IMR-90 (cell line): ENCODE results near the gene XAF1. TPM values are rescaled to one million over a fixed set of nuclear protein-coding genes. Genes with fewer than 3 reads are reported as not detected.

Source experiments
- ATAC-seq: fragments of 200-7000 bp; cut with Tn5 transposase; 2 replicates; pipeline ENCODE4 v1.9.1; 2020; ENCODE audit warnings: low read depth, mild to moderate bottlenecking, moderate library complexity
- BruUV-seq: library from RNA; stranded (reverse); fragments of 400-500 nt; replicated peaks from 2 replicates; lab custom pipeline; 2021; lab: Mats Ljungman, UMichigan
- CTCF ChIA-PET: fragments of 300-600 bp; formaldehyde crosslinking; extraction: SDS; loops from one replicate; lab custom pipeline; 2021; ENCODE audit warnings: antibody characterized with exemption; lab: Yijun Ruan, JAX
- POLR2A ChIA-PET: fragments of 300-600 bp; sonication (Branson Sonifier 250); formaldehyde crosslinking; loops from one replicate; lab custom pipeline; 2022; ENCODE audit warnings: antibody characterized with exemption; ENCODE audit not compliant: unreplicated experiment; lab: Charles Lee
- DNase-seq: peaks from one replicate; pipeline ENCODE4 v3.0.0; 2013
- H2AFZ ChIP-seq: replicated peaks from 2 replicates; pipeline ENCODE3; 2013; ENCODE audit warnings: low read length, mild to moderate bottlenecking; ENCODE audit not compliant: poor library complexity
- H2AK5ac ChIP-seq: 2 replicates; pipeline ENCODE4 v1.6.1; 2013; ENCODE audit warnings: low read depth, low read length, inconsistent platforms
- H2AK9ac ChIP-seq: replicated peaks from 2 replicates; pipeline ENCODE3; 2013; ENCODE audit warnings: mild to moderate bottlenecking, low read depth, low read length, moderate library complexity; ENCODE audit not compliant: poor library complexity
- H2BK120ac ChIP-seq: 2 replicates; pipeline ENCODE4 v1.6.1; 2013; ENCODE audit warnings: low read depth, low read length, inconsistent platforms
- H2BK15ac ChIP-seq: 3 replicates; pipeline ENCODE4 v1.6.1; 2013; ENCODE audit warnings: low read depth, low read length, inconsistent platforms
- H2BK20ac ChIP-seq: 2 replicates; pipeline ENCODE4 v1.6.1; 2013; ENCODE audit warnings: low read depth, mild to moderate bottlenecking, inconsistent platforms, low read length, moderate library complexity
- H2BK5ac ChIP-seq: 2 replicates; pipeline ENCODE4 v1.6.1; 2013; ENCODE audit warnings: mild to moderate bottlenecking, low read depth, low read length, inconsistent platforms; ENCODE audit not compliant: poor library complexity, severe bottlenecking
- H3K14ac ChIP-seq: replicated peaks from 2 replicates; pipeline ENCODE4 v1.6.1; 2013; ENCODE audit warnings: low read depth, low read length, inconsistent platforms
- H3K18ac ChIP-seq: 2 replicates; pipeline ENCODE4 v1.6.1; 2013; ENCODE audit warnings: low read depth, low read length, control low read depth
- H3K23ac ChIP-seq: 2 replicates; pipeline ENCODE4 v1.6.1; 2013; ENCODE audit warnings: low read depth, low read length, inconsistent platforms
- H3K27ac ChIP-seq: 2 replicates; pipeline ENCODE4 v1.5.1; 2013; ENCODE audit warnings: mild to moderate bottlenecking, control low read depth, low read length; ENCODE audit not compliant: insufficient read depth
- H3K27me3 ChIP-seq: 2 replicates; pipeline ENCODE4 v1.6.1; 2013; ENCODE audit warnings: low read length; ENCODE audit not compliant: control insufficient read depth, insufficient read depth
- H3K36me3 ChIP-seq: 2 replicates; pipeline ENCODE4 v1.6.1; 2013; ENCODE audit warnings: low read length, mixed read lengths; ENCODE audit not compliant: control insufficient read depth, insufficient read depth
- H3K4ac ChIP-seq: 2 replicates; pipeline ENCODE4 v1.6.1; 2013; ENCODE audit warnings: low read depth, low read length, inconsistent platforms
- H3K4me1 ChIP-seq: 2 replicates; pipeline ENCODE4 v1.6.1; 2013; ENCODE audit warnings: low read length, mixed read lengths; ENCODE audit not compliant: control insufficient read depth, insufficient read depth
- H3K4me2 ChIP-seq: 2 replicates; pipeline ENCODE4 v1.6.1; 2013; ENCODE audit warnings: low read depth, mild to moderate bottlenecking, control low read depth, low read length, moderate library complexity
- H3K4me3 ChIP-seq: 2 replicates; pipeline ENCODE4 v1.5.1; 2013; ENCODE audit warnings: low read depth, mild to moderate bottlenecking, control low read depth, low read length, moderate library complexity; ENCODE audit not compliant: insufficient read depth
- H3K56ac ChIP-seq: 2 replicates; pipeline ENCODE4 v1.6.1; 2013; ENCODE audit warnings: low read length, inconsistent platforms; ENCODE audit not compliant: insufficient read depth; ENCODE audit errors: extremely low read depth
- H3K79me1 ChIP-seq, 2 experiments: 2 replicates each; pipeline ENCODE4 v1.6.1; 2013; ENCODE audit warnings: low read length in 2 of 2, inconsistent platforms in 1 of 2, low read depth in 1 of 2
- H3K9ac ChIP-seq: 2 replicates; pipeline ENCODE4 v1.6.1; 2013; ENCODE audit warnings: low read depth, low read length, control low read depth
- H3K9me1 ChIP-seq: 2 replicates; pipeline ENCODE4 v1.6.1; 2013; ENCODE audit warnings: low read length, inconsistent platforms; ENCODE audit not compliant: insufficient read depth
- H3K9me3 ChIP-seq: 2 replicates; pipeline ENCODE4 v1.6.1; 2013; ENCODE audit warnings: low read length; ENCODE audit not compliant: control insufficient read depth, insufficient read depth
- H4K20me1 ChIP-seq: 2 replicates; pipeline ENCODE4 v1.6.1; 2013; ENCODE audit warnings: low read length, inconsistent platforms; ENCODE audit not compliant: insufficient read depth
- H4K5ac ChIP-seq: 2 replicates; pipeline ENCODE4 v1.6.1; 2013; ENCODE audit warnings: mild to moderate bottlenecking, low read depth, low read length, control low read depth
- H4K8ac ChIP-seq, 2 experiments: 2 replicates each; pipeline ENCODE4 v1.6.1; 2013; ENCODE audit warnings: low read depth in 2 of 2, low read length in 2 of 2, control low read depth in 1 of 2, inconsistent platforms in 1 of 2
- H4K91ac ChIP-seq: 2 replicates; pipeline ENCODE4 v1.6.1; 2013; ENCODE audit warnings: low read depth, low read length, inconsistent platforms; ENCODE audit not compliant: insufficient read depth
- BHLHE40 ChIP-seq: fragments of 150-350 bp; IDR thresholded peaks from 2 replicates; pipeline ENCODE4 v1.6.1; 2016; ENCODE audit warnings: mild to moderate bottlenecking, low read depth, low read length
- CEBPB ChIP-seq: IDR thresholded peaks from 2 replicates; pipeline ENCODE4 v1.6.1; 2012; ENCODE audit warnings: low read depth, low read length, improper control_type of control experiment
- CHD1 ChIP-seq: IDR thresholded peaks from 2 replicates; pipeline ENCODE4 v1.6.1; 2012; ENCODE audit warnings: low read depth, low read length, improper control_type of control experiment
- FOS ChIP-seq: fragments of 150-350 bp; IDR thresholded peaks from 2 replicates; pipeline ENCODE4 v1.6.1; 2016; ENCODE audit warnings: low read depth, low read length
- MAFK ChIP-seq: IDR thresholded peaks from 2 replicates; pipeline ENCODE4 v1.6.1; 2012; ENCODE audit warnings: low read depth, low read length, improper control_type of control experiment
- MAZ ChIP-seq: IDR thresholded peaks from 2 replicates; pipeline ENCODE4 v1.6.1; 2012; ENCODE audit warnings: low read depth, mild to moderate bottlenecking, low read length, improper control_type of control experiment, moderate library complexity, borderline replicate concordance
- MXI1 ChIP-seq: IDR thresholded peaks from 2 replicates; pipeline ENCODE4 v1.6.1; 2012; ENCODE audit warnings: low read depth, mild to moderate bottlenecking, low read length, moderate library complexity, borderline replicate concordance
- NFE2L2 ChIP-seq: fragments of 150-350 bp; IDR thresholded peaks from 2 replicates; pipeline ENCODE4 v1.6.1; 2016; ENCODE audit warnings: low read depth, mild to moderate bottlenecking, low read length
- POLR2A ChIP-seq: IDR thresholded peaks from 2 replicates; pipeline ENCODE4 v1.6.1; 2012; ENCODE audit warnings: mild to moderate bottlenecking, low read depth, low read length
- RAD21 ChIP-seq: IDR thresholded peaks from 2 replicates; pipeline ENCODE4 v1.6.1; 2012; ENCODE audit warnings: low read length, improper control_type of control experiment
- RCOR1 ChIP-seq: IDR thresholded peaks from 2 replicates; pipeline ENCODE4 v1.6.1; 2012; ENCODE audit warnings: mild to moderate bottlenecking, low read length, improper control_type of control experiment; ENCODE audit not compliant: insufficient replicate concordance
- RFX5 ChIP-seq: IDR thresholded peaks from 2 replicates; pipeline ENCODE4 v1.8.0; 2012; ENCODE audit warnings: low read depth, mild to moderate bottlenecking, low read length, moderate library complexity
- SMC3 ChIP-seq: fragments of 150-350 bp; IDR thresholded peaks from 2 replicates; pipeline ENCODE4 v1.6.1; 2016; ENCODE audit warnings: low read depth, mild to moderate bottlenecking, antibody characterized with exemption, low read length, moderate library complexity
- WGBS, 2 experiments: methylation state at CpG; one replicate each; pipeline versions ENCODE4 v1.1.5 to v1.1.7; 2013; ENCODE audit warnings: missing lambda C conversion rate in 2 of 2; ENCODE audit not compliant: insufficient read length in 1 of 2; ENCODE audit errors: extremely low coverage in 2 of 2; 5-methylcytosine and 5-hydroxymethylcytosine counted together
- dilution Hi-C: fragments of 300-500 bp; cut with HindIII; formaldehyde crosslinking; loops from one replicate; pipeline ENCODE4 v1.14.3; 2018; ENCODE audit warnings: low sequenced_read_pairs; ENCODE audit not compliant: unreplicated experiment
- in situ Hi-C: fragments of 300-500 bp; cut with MboI; formaldehyde crosslinking; loops from 3 replicates; pipeline ENCODE4 v1.14.3; 2019; ENCODE audit warnings: low sequenced_read_pairs, inconsistent platforms, mixed read lengths
- intact Hi-C: fragments of 100-400 bp; cut with micrococcal nuclease; formaldehyde crosslinking; loops from 2 replicates; pipeline ENCODE4 v1.10.0; 2022
- polyA plus RNA-seq, 3 experiments: library from polyadenylated mRNA; depleted of rRNA; stranded (reverse); fragments of >200 nt; gene quantifications; 2 replicates each; pipeline ENCODE4 v1.2.3, GENCODE V29; 2012; ENCODE audit warnings: low replicate concordance in 1 of 3
- total RNA-seq: library from RNA; depleted of rRNA; stranded (reverse); fragments of >200 nt; gene quantifications from 2 replicates; pipeline ENCODE4 v1.2.3, GENCODE V29; 2012
- TF ChIP-seq, protein P1 (sequence below): fragments of 150-350 bp; IDR thresholded peaks from 2 replicates; pipeline ENCODE4 v1.6.1; 2016; ENCODE audit warnings: low read depth, mild to moderate bottlenecking, low read length, moderate library complexity, borderline replicate concordance
- TF ChIP-seq, protein P2 (sequence below): conservative IDR thresholded peaks from 2 replicates; pipeline ENCODE4 v1.5.1; 2012; ENCODE audit warnings: mild to moderate bottlenecking, low read depth, low read length, improper control_type of control experiment
- TF ChIP-seq, protein P3 (sequence below): fragments of 150-350 bp; IDR thresholded peaks from 2 replicates; pipeline ENCODE4 v1.6.1; 2017; ENCODE audit warnings: mild to moderate bottlenecking, antibody characterized with exemption, low read length, low read depth

XAF1 gene
- total and polyA plus RNA-seq, 2 of the 4 experiments (the other 2 are of a cell fraction) = 1.3 to 3.9 TPM

GRCh38 chr17:6755281-6755680 lies 565 bp upstream of the XAF1 start:
- CTCF ChIA-PET = no interaction called here

More at GRCh38 chr17:6755281-6755680, 565 bp upstream of the XAF1 start:
- Histone ChIP-seq H4K91ac (peak overlapping the region; percentile 66), H3K14ac (peak overlapping the region; percentile 7; the same call in 1 of the 2 replicates), H3K27ac (0 out of 2 replicates have a peak overlapping the region, but pooled peaks have one; percentile 30), H3K4me1 (peaks cover 15% of the 10 kb centered on the region), H2AK9ac (no peak overlapping the region), H3K18ac (no peak overlapping the region; the same call in 1 of the 2 replicates), H3K4me2 (0 out of 2 replicates have a peak overlapping the region, but pooled peaks have one; percentile 64), H2BK15ac (0 out of 3 replicates have a peak overlapping the region, but pooled peaks have one; percentile 41), H3K27me3 (no peaks in the 10 kb centered on the region), H3K9me3 (no peaks in the 10 kb centered on the region), H4K20me1 (no peaks in the 10 kb centered on the region), H3K79me1 (no peaks in the 10 kb centered on the region), H3K4ac (peak overlapping the region; percentile 55), H3K9me1 (peaks cover 12% of the 10 kb centered on the region), H2AK5ac (no peak overlapping the region), H3K4me3 (no peak overlapping the region), H2AFZ (peak overlapping the region; percentile 86), H3K56ac (no peak overlapping the region), H3K23ac (peak overlapping the region; percentile 49; the same call in 1 of the 2 replicates), H3K9ac (0 out of 2 replicates have a peak overlapping the region, but pooled peaks have one; percentile 45), H2BK120ac (peak overlapping the region; percentile 66), H3K36me3 (no peaks in the 10 kb centered on the region), H2BK20ac (peak overlapping the region; percentile 69), H2BK5ac (no peak overlapping the region), H4K5ac (peak overlapping the region; percentile 47; the same call in 1 of the 2 replicates), H4K8ac (peak overlapping the region; percentile 43 to 72; a peak in 2 of 4 replicates)
- no TSS peak for BruUV-seq
- in situ Hi-C loops (no loop called here), intact Hi-C loops (loop anchor here (10.0 kb wide), 1 partner anchor 90 kb away; no protein-coding TSS in a partner anchor), dilution Hi-C loops (no loop called here)
- no peak for TF ChIP-seq MAFK
- no peak for TF ChIP-seq POLR2A
- no peak for TF ChIP-seq MAZ
- TF ChIP-seq MXI1 = no peak
- TF ChIP-seq SMC3 = no peak
- TF ChIP-seq FOS = no peak
- TF ChIP-seq RCOR1 = no peak
- TF ChIP-seq, protein P1, sequence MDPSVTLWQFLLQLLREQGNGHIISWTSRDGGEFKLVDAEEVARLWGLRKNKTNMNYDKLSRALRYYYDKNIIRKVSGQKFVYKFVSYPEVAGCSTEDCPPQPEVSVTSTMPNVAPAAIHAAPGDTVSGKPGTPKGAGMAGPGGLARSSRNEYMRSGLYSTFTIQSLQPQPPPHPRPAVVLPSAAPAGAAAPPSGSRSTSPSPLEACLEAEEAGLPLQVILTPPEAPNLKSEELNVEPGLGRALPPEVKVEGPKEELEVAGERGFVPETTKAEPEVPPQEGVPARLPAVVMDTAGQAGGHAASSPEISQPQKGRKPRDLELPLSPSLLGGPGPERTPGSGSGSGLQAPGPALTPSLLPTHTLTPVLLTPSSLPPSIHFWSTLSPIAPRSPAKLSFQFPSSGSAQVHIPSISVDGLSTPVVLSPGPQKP = no peak
- no peak for TF ChIP-seq BHLHE40
- TF ChIP-seq, protein P2, sequence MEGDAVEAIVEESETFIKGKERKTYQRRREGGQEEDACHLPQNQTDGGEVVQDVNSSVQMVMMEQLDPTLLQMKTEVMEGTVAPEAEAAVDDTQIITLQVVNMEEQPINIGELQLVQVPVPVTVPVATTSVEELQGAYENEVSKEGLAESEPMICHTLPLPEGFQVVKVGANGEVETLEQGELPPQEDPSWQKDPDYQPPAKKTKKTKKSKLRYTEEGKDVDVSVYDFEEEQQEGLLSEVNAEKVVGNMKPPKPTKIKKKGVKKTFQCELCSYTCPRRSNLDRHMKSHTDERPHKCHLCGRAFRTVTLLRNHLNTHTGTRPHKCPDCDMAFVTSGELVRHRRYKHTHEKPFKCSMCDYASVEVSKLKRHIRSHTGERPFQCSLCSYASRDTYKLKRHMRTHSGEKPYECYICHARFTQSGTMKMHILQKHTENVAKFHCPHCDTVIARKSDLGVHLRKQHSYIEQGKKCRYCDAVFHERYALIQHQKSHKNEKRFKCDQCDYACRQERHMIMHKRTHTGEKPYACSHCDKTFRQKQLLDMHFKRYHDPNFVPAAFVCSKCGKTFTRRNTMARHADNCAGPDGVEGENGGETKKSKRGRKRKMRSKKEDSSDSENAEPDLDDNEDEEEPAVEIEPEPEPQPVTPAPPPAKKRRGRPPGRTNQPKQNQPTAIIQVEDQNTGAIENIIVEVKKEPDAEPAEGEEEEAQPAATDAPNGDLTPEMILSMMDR = no peak
- no peak for TF ChIP-seq NFE2L2
- no peak for TF ChIP-seq RAD21
- TF ChIP-seq, protein P3, sequence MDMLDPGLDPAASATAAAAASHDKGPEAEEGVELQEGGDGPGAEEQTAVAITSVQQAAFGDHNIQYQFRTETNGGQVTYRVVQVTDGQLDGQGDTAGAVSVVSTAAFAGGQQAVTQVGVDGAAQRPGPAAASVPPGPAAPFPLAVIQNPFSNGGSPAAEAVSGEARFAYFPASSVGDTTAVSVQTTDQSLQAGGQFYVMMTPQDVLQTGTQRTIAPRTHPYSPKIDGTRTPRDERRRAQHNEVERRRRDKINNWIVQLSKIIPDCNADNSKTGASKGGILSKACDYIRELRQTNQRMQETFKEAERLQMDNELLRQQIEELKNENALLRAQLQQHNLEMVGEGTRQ = no peak
- no peak for TF ChIP-seq RFX5
- TF ChIP-seq CEBPB = no peak
- no peak for TF ChIP-seq CHD1
- DNase-seq (no peak), ATAC-seq (no peak)
- WGBS, 2 experiments = no CpG with 5 or more reads among the region's 5 CpGs
- POLR2A ChIA-PET = no interaction called here
